ENCODE measurements around the gene ETDC.

The ETDC gene

GRCh38 chrX:135347381-135348016 is 38.2 kb downstream of the ETDC start:
- no peak for DNase-seq

- no peak for DNase-seq
Observed at GRCh38 chrX:135354288-135354687, 45.0 kb downstream of the ETDC start.
